Measurements from ENCODE around the gene DNASE1L2.
"Not testable (repeated sequence)": the region's sequence is repeated elsewhere in the genome, so short reads cannot be mapped to it uniquely, and the experiment has no call there.

DNASE1L2 gene

DNA sequence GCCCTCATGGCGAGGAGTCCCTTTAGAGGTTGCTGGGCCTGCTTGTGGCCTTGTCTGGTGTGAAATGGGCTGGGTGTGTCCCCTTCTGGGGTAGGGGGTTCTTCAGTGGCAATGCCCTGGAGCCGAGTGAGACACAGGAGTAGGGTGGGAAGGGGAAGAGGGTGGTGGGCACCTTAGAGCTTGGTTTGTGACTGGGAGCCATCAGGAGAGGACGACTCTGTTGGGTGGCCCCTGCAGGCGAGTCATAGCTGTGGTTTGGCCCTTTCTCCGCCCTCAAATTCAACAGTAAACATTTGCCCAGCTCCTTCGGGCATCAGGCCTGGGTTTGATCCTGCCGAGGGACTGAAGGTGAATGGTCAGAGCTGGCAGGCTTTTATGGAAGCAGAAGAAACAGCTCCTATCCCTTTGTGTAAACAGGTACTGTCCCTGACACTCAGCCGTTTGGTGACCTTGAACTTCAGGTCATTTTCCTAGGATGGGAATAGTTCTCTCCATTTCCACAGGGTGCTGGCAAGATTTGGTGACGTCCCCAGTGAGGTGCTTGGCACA is 9.9 kb upstream of the DNASE1L2 start:
- no peak for DNase-seq

DNA sequence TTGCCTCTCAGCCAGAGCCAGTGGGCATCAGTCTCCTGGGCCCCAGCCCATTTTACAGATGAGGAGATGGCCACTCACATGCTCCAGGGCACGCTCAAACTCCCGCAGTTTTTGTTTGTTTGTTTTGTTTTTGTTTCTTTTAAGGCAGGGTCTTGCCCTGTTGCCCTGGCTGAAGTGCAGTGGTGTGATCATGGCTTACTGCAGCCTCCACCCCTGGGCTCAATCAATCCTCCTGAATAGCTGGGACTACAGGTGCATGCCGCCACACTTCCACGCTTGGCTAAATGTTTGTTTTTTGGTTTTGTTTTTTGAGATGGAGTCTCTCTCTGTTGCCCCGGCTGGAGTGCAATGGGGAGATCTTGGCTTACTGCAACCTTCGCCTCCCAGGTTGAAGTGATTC is 9.3 kb upstream of the DNASE1L2 start:
- no peak for DNase-seq

DNA sequence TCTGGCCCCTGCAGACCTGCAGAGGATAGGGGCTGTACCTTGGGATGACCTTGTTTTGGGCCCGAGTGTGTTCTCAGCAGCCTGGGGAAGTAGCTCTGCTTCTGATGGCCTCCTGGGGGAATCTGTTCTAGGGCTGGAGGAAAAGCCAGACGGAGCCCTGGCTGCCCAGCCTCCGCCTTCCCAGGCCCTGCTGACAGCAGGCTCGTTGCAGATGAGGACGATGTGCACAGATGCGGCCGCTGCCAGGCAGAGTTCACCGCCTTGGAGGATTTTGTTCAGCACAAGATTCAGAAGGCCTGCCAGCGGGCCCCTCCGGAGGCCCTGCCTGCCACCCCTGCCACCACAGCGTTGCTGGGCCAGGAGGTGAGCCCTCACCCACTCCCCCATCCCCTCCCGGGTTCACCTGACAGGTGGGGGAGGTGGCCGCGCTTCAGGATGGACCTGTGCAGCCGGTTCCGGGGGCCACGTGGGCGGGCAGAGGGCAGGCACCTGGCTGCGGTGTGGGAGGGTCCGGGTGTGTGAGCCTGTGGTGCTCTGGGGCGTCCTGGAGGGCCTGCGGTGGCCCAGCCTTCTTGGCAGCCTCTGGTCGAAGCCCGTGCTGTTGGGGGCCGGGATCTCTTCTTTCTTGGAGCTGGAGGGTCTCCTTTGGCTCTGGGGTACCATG is 8.0 kb upstream of the DNASE1L2 start:
- no peak for DNase-seq

DNA sequence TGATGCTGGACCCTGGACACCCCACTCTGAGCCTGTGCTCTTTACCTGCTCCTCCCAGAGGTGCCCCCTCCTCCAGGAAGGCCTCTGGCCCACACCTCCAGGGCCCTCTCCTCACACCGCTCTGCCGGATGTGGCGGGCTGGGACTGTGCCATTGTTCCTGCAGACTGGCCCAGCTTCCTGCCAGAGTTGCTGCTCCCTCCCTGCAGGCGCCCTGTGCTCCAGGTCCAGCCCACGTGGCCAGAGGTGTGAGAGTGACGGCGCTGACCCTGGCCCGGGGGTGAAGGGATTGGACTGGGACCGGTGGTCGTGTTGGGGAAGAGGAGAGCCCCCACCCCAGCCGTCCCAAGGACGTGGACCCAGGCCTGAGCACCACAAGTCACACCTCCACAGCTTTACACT is 7.2 kb upstream of the DNASE1L2 start:
- DNase-seq, result no peak

DNA sequence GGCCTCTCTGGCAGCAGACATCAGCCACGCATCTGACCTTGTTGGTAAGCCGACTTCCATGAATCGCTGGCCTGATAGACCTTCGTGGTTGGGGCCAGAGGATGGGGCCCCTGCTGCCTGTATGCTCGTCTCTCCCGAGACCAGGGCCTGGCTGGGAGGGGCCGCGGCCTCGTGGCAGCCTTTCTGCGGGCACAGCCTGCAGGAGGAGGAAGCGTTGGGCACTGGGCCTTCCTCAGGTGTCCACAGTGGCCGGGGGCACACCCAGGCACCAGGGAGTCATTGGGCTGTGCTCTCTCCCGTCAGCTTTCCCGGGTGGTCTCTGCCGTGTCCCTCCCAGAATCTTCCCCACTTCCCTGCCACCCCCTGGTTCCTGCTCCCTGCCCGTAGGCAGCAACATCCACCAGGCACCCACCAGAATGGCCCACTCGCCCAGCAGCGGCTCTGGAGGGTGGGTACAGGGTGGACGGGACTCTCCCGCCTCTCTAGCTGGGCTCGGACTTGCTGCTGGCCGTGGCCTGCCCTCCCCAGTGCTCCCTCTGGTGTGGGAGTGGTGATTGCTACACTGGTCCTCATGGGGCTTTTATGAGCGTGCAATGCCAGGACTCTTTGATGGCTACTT is 6.5 kb upstream of the DNASE1L2 start:
- no peak for DNase-seq

DNA sequence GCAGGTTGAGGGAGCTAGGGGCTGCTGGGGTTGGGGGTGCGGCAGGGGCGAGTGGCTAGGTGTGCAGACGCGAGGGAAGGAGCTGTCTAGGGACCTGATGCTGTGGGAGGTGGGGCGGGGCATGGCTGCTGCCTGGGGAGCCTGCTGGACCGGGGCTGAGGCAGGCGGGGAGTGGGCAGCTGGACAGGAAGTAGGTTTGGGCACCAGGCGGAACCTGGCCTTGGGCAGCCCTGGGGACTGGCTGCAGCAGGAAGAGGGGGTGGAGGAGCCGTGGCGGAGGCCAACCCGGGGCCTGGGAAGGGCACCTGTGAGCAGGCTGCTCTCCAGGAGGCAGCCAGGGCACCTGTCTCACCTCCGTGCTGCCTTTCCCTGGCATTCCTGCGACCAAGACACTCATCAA is 5.9 kb upstream of the DNASE1L2 start:
- no peak for DNase-seq

DNA sequence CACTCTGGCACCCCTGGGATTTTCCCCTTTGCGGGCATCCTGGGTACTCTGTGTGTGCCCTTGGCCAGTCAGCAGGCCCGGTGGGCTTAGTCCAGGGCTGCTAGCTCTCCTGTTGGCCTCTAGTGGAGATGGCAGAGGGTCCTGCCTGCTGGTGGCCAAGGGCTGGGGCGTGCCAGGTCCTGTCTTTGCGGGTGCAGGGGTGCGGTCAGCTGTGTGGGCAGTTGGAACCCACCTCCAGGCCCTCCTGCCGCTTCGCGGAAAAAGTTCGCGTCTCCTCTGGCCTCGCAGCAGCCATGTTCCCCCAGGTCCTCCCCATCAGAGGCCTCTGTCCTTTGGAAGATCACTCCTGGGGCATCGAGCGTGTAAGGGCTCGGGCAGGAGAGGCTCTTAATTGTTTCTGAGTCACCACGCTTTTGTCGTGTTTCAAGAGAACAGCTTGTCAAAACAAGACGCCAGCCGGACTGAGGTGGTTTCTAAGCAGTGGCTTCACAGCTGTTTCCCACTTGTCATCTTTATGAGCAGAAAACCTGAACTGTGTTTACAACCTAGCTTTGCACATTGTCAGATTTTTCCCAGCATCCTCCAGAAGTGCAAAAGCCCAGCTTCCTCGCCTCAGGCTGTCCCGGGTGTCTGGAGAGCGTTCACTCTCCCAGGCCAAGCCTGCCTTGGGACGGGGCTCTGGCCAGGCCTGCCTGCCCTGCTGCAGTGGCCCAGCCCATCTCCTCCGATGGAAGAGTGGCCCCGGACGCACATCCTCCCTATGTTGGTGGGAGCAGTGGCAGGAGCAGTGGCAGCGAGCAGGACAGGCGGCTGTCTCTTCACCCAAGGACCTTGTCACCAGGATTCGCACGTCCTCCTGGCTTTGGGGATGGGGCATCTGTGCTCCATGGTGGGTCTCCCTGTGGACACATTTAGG is 5.0 kb upstream of the DNASE1L2 start:
- peak; percentile 84 for DNase-seq

DNA sequence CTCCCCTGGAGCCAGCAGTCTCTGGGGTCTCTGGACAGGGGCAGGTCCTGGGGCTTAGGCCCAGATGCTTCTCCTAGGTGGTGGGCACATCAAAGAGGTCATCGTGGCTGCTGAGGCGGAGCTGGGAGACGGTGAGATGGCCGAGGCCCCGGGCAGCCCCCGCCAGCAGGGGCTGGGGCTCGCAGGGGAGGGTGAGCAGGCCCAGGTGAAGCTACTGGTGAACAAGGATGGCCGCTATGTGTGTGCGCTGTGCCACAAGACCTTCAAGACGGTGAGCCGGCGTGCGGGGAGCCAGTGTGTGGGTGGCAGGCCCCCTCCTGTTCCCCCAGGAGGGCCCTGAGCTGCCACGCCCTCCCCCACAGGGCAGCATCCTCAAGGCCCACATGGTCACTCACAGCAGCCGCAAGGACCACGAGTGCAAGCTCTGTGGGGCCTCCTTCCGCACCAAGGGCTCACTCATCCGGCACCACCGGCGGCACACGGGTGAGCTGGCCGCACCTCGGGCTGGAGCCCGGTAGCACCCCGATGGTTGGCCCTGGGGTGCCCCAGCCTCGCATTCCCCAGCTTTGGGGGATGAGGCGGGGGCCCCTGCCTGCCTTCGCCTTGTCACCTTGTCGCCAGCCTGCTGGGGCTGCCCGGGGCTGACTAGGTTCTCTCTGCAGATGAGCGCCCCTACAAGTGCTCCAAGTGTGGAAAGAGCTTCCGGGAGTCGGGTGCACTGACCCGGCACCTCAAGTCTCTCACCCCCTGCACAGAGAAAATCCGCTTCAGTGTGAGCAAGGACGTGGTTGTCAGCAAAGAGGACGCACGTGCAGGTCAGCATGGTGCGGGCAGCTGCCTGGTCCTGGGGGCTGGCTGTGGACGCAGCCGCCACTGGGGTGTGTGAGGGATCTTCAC is 3.9 kb upstream of the DNASE1L2 start:
- DNase-seq, result no peak

DNA sequence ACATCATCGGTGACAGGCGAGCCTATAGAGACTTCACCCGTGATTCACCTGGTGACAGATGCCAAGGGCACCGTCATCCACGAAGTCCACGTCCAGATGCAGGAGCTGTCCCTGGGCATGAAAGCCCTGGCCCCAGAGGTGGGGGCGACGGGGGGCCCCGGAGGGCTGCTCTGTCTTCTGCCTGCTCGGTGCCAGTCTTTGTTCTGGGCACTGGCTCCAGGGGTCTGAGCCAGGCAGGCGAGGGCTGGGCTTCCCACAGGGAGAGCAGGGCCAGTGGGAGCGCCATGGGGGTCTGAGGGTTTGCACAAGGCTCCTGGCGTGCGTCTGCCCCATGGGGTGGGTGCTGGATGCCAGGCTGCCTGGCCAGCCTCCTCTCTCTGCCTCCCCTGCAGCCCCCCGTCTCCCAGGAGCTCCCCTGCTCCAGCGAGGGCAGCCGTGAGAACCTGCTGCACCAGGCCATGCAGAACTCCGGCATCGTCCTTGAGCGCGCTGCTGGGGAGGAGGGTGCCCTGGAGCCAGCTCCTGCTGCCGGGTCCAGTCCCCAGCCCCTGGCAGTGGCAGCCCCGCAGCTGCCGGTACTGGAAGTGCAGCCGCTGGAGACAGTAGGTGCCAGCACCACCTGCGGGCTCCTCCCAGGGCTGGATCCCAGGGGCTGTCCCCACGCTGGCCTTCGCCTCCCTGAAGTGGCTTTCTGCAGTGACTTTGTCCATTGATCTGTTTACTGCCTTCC is 3.0 kb upstream of the DNASE1L2 start:
- DNase-seq, result no peak

DNA sequence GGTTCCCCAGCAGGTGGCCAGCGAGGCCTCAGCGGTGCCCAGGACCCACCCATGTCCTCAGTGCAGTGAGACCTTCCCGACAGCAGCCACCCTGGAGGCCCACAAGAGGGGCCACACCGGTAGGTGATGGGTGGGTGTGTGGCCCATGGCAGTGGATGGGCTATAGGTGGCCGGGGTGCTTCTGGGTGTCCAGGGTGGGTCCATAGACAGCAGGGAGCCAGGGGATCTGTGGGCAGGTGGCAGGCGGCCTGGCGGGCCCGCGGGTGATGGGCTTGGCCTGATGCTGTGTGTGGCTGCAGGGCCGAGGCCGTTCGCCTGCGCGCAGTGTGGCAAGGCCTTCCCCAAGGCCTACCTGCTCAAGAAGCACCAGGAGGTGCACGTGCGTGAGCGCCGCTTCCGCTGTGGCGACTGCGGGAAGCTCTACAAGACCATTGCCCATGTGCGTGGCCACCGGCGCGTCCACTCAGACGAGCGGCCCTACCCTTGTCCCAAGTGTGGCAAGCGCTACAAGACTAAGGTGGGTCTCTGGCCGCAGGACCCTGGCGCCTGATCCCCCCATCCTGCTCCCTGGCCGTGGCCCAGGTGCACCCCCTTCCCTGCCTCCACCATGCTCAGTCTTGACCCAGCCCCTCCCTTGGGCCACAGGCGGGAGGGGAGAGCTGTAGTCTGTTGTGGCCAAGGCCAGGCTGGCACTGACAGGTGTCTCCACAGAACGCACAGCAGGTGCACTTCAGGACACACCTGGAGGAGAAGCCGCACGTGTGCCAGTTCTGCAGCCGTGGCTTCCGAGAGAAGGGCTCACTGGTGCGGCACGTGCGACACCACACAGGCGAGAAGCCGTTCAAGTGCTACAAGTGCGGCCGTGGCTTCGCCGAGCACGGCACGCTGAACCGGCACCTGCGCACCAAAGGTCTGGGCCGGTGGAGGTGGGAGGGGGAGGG is 2.1 kb upstream of the DNASE1L2 start:
- DNase-seq, result peak; percentile 74

DNA sequence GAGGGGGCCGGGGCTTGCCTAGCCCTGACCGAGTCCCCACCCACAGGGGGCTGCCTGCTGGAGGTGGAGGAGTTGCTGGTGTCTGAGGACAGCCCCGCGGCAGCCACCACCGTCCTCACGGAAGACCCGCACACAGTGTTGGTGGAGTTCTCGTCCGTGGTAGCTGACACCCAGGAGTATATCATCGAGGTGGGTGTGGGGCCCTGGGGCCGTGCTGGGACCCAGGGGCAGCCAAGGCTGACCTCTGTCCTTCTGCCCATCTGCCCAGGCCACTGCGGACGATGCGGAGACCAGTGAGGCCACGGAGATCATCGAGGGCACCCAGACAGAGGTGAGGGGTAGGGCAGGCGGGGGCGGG is 1.5 kb upstream of the DNASE1L2 start:
- no peak for DNase-seq

DNA sequence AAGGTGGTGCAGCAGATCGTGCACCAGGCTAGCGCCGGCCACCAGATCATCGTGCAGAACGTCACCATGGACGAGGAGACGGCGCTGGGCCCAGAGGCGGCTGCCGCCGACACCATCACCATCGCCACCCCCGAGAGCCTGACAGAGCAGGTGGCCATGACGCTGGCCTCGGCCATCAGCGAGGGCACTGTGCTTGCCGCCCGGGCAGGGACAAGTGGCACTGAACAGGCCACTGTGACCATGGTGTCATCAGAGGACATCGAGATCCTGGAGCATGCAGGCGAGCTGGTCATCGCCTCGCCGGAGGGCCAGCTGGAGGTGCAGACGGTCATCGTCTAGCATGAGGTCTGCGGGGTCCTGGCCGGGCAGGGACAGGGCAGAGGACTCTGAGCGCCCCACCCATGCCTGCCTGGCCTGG is 1.0 kb upstream of the DNASE1L2 start:
- DNase-seq, result no peak

DNA sequence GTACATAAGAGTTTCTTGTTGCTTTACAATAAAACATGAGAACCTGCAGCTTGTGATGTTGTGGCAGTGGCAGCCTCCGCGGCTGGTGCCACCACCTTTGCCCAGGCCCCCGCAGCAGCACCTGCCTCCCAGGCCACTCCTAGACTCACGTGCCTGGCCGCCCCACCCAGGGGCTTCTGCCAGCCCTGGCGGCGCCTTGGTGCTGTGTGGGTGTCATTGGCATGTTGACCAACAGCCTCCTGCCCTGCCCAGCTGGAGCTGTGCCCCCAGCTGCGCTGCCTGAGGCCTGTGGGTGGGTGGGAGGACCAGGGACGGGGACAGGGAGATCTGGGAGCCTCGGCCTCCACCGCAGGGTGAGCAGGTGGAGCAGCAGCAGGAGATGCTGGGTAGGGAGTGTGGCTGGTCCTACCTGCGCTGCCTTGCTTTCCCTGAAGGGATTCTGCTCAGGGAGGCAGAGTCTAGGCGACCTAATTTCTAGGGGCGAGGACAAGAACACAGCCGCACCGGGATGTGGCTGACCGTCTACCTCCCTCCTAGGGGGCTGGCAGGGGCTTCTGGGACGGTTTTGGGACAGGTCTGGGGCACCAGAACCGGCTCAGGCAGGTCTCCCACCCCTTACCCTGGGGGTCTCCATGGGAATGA is 428 bp upstream of the DNASE1L2 start:
- DNase-seq, result no peak

DNA sequence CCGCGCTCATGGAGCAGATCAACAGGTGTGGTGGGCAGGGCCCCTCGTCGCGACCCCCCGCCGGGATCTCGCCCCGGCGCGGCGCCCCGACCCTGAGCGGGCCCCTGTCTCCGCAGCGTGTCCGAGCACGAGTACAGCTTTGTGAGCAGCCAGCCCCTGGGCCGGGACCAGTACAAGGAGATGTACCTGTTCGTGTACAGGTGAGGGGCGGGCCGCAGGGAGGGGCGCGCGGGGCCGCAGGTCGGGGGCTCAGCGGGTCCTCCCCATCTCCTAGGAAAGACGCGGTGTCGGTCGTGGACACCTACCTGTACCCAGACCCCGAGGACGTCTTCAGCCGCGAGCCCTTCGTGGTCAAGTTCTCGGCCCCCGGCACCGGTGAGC is 848 bp downstream of the DNASE1L2 start:
- no peak for DNase-seq

DNA sequence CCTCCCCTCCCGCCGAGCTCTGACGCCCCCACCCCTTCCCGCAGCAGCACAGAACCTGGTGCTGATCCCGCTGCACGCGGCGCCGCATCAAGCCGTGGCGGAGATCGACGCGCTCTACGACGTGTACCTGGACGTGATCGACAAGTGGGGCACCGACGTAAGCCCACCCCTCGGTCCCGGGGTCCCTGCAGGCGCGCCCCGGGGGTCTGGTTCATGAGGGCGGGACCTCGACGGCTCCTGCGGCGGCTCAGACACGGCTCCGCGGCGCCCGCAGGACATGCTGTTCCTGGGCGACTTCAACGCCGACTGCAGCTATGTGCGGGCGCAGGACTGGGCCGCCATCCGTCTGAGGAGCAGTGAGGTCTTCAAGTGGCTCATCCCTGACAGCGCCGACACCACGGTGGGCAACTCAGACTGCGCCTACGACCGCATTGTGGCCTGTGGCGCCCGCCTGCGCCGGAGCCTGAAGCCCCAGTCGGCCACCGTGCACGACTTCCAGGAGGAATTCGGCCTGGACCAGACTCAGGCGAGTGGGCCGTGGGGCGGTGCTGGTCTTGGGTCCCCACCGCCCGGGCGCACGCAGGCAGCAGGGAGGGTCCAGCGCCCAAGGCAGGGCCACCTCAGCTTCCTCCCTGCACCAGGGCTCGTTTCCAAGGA is 1.4 kb downstream of the DNASE1L2 start:
- no peak for DNase-seq

DNA sequence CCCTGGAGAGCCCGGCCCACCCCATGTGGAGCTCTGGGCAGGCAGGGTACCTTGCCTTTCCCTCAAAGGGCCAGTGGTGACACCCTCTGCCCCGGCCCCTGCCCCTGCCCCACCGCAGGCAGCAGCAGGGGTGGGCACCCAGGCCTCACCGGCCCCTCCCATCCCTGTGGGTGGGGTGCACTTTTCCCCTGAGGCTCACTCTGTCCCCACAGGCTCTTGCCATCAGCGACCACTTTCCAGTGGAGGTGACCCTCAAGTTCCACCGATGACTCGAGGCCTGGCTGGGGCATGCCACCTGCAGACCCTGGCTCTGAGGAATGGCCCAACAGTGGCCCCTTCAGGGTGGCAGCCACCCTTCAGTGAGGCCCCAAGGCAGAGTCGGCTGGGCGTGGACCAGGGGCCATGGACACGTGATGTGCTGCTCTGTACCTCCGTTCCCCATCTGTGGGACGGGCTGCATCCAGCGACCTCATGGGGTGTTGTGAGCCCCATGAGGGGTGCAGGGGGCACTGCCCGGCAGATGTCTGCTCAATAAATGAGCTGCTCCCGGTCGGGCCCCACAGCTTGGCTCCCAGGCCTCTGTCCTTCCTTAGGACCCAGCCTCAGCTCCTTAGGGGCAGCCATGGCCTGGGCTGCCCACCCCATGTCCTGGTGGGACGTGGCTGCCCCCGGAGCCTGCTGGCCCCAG is 2.0 kb downstream of the DNASE1L2 start:
- DNase-seq, result no peak

DNA sequence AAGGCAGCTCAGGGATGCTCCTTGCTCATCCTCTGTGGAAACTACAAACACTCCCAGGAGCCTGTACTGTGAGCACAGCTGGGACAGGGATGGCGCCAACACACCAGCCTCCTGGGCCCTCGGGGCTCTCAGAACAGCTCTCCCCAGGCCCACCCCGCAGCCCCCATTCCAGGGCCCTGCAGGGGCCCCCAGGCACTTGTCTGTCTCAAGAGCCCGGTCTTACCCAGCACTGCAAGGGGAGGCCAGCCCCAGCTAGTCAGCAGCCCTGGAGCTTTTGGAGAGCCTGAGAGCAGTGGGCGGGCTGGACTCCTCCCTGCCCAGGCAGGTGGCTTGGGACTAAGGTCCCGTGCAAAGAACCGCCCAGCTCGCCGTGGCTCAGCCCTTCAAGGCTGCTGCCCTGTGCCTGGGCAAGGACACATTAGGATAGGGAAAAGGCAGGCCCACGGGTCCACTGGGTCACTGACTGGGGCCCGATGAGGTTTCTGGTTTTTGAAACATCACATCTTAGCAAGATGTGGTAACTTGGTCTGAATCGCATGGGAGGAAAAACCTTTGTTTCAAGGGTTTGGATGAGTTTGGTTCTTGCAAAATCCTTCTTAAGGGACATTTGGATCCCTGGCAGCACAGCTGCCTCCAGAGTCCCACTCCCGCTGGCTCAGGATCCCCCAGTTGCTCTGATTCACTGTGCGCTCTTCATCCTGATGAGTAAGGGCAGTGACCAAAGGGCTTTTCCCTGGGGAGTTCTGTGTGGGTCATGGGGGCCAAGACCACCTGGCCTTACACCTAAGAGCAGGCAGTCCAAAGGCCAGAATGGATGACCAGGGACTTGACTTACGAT is 2.8 kb downstream of the DNASE1L2 start:
- no peak for DNase-seq

DNA sequence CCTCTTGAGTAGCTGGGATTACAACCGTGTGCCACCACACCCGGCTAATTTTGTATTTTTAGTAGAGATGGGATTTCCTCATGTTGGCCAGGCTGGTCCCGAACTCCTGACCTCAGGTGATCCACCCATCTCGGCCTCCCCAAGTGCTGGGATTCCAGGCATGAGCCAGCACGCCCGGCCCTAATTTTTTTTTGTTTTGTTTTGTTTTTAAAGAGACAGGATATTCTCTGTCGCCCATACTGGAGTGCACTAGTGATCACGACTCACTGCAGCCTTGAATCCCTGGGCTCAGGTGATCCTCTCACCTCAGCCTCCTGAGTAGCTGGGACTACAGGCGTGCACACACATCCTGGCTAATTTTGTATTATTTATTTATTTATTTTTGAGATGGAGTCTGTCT is 4.1 kb downstream of the DNASE1L2 start:
- DNase-seq, result not testable (repeated sequence)

Data from DMS79 treated with DMSO at 0.1 percent for 48 hours (cell line).